Stimulated activated CD8-positive, alpha-beta memory T cell treated with anti-CD3 and anti-CD28 coated beads, Interleukin-4, amount 100 ng/mL, for 1 hour (primary cell): ENCODE results near the gene CTF1.

Experiments
- DNase-seq, 2 donors: peaks; one replicate each; pipeline ENCODE4 v3.0.0-alpha.2; 2020; ENCODE audit warnings: low read depth in 2 of 2, low spot score in 1 of 2

The CTF1 gene

DNA sequence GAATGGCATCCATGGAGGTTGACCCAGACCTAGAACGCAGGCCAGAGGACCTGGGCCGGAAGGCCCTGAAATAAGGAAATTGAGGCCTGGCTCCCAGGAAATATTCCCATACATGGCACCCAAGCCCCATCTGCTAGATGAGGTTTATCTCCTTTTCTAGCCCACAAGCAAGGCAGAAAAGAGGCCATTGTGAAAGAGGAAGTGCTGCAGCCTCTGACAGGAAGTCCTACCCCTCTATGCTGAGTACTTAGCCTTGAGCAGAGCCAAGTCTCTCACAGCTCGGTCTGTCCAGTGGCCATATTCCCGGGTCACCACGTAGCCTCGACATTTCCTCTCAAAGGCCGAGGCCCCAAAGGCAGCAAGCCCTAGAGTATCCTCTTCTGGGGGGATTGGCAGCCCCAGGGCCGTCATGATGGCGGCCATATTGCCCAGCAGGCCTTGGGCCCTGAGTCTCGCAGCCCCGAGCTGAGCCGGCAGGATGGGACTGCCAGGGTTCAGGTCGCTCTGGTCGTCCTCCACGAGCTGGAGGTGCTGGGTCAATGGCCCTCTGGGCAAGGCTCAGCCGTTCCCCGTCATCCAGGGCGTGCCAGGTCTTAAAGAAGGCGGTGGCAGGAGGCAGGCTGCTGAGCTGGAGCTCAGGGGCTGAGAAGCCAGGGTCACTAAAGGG lies 7.8 kb downstream of the CTF1 start:
- DNase-seq = no peak

DNA sequence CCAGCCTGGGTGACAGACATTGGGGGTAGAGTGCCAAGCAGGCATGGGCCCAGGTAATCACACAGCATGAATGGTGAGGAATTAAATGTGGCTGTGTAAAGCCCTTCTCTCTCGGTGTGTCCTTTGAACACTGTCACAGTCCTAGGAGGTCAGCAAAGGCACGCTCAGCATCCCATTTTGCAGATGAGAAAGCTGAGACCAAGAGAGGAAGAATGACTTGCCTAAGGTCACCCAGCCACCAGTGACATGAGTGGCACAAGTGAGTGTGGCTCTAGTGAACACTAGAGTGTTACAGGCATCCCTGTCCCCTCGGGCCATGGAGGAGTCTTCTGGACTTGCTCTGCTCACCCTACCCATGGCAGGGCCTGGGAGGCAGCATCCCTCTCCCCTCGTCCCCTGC lies 10.7 kb downstream of the CTF1 start:
- DNase-seq = no peak

DNA sequence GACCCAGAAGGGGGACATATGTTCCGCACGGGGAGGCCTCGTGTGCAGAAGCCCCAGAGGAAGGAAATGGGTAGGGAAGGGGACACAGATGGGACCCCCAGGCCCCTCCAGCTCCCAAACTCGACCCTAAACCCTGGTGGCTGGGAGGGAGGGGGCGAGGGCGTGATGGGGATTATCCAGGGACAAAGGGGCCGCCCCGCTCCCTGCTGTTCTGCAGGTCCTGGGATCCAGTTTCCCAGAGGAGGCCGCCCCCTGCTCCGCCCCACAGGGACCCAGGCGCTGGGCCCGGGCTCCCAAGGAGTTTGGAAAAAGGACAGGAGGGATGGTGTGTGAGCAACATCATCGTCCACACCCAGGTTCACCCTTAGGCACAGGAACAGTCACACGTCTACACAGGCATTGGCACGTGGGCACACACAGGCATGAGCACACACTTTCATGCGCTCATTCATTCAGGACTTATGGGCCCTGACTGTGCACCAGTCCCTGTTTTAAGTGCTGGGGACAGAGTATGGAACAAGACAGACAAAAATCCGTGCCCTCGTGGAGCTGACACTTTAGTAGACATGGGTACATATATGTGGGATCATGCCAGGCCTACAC lies 14.1 kb downstream of the CTF1 start:
- DNase-seq = no peak

DNA sequence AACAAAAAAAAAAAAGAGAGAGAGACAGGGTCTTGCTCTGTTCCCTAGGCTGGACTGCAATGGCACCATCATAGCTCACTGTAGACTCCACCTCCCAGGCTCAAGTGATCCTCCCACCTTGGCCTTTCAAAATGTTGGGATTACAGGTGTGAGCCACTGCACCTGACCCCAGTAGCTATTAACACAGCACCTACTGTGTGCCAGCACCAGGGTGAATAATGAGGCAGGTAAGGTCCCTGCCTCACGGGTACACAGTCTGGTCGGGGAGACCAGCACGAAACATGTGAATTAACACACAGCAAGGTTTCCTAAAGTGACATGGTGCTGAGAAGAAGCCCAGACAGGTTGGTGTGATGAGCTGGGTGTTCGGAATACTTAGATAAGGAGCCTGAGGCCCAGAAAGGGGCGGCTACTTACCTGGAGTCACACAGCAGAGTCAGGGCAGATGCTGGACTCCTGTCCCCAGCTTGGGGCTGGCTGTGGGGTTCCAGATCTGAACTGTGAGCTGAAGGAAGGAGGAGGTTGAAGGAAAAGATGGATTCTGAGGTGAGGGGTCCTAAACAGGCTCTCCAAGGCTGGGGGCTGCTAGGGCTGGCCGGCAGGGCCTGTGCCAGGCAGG lies 16.5 kb downstream of the CTF1 start:
- no peak for DNase-seq

DNA sequence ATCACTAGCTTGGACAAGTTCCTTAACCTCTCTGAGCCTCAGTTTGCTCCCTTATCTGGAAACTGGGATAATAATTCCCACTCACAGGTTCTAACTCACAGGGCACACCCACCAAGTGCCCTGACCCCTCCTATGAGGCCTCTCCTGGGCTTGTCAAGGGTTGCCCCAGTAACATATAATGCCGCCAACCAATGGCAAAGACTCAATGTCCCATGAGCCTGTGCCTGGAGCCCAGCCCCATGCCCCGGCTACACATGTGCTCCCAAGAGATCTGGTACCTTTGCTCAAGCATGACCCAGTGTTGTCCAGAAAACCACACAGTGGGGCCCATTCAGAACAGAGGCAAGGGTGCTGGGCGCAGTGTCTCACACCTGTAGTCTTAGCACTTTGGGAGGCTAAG lies 18.4 kb downstream of the CTF1 start:
- no peak for DNase-seq

DNA sequence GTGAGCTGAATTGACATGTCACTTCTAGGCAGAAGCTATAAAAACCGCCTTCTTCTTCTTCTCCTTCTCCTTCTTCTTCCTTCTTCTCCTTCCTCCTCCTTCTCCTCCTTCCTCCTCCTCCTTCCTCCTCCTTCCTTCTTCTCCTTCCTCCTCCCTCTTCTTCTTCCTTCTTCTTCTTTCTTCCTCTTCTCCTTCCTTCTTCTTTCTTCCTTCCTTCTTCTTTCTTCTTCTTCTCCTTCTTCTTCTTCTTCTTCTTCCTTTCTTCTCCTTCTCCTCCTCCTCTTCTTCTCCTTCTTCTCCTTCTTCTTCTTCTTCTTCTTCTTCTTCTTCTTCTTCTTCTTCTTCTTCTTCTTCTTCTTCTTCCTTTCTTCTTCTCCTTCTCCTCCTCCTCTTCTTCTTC lies 22.2 kb downstream of the CTF1 start:
- no peak for DNase-seq

DNA sequence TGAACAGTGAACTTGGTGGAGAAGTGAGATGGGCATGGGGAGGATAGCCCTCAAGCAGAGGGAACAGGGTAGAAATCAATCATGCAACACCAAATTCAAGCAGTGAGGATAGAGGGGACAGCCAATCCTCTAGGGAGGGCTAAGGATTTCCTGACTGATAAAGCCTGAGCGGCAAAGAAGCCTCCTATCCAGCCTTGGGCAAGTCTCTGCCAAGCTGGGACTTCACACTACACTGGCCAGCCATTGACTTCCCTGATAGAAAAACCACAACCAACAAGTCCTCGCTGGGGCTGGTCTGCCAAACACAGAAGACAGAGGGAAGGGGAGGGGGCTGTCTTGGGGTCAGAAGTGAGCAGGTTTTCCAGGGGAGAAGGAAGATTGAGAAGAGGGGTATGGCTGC lies 24.5 kb downstream of the CTF1 start:
- no peak for DNase-seq

DNA sequence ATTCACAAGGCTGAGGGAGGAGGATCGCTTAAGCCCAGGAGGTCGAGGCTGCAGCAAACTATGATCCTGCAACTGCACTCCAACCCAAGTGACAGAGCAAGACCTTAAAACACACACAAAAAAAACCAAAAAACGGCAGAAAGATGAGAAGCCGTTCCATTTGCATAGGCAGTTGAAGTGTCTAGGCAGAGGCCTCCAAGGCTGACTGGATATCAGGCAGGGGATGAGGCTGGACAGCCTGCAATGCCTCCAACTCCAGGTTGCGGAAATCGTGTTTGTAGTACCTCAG lies 25.0 kb downstream of the CTF1 start:
- no peak for DNase-seq

DNA sequence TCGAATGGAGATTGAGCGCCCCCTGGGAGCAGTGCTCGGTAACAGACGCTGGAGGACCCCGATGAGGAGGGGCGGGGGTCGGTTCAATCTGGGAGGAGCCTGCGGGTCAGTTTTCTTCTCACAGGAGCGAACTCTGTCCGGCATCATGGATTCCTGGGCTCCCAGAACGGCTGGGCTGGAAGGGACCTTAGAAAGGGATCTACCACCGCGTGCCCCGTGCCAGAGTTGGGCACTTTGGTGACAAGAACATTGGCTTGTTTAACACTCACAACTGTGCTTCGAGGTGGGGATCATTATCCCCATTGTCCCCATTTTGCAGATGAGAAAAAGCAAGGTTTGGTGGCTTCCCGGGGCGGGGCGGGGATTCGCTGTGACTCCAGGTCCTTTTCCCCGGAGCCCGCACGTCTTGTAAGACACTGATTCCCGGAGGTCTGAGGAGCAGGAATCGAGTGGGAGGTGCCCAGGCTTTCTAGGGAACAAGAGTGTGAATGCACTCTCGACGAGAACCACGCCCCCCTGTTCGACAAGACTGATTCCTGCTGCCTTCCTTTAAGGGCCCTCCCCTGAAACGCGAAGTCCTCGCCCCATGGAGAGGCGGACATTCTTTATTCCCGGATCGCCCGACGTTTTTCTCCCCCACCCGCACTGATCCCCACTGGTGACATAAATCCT lies 25.5 kb downstream of the CTF1 start:
- DNase-seq = peak; percentile 78 to 80

DNA sequence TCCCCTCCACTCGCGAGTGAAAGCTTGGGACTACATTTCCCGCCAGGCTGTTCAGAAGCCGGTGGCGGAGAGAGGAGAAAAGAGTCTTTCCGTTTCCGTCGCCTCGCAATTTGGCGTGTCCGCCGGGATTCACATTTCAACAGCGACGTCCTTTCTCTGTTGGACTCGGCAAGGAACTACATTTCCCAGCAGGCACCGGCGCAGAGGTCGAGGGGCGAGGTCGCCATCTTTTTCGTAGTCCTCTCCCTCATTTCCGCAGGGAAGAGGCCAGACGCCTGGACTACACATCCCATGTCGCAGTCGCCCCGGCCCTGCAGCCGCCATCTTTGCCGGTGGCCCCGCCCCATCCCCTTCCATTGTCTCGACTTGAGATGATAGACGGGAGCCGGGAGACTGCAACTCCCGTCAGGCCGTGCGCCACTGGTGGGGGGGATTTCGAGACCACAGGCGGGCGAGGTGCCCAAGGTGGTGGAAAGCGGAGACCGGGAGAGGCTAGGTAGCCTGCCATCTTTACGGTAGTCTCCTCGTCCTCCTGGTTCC lies 26.1 kb downstream of the CTF1 start:
- DNase-seq = peak; percentile 99

DNA sequence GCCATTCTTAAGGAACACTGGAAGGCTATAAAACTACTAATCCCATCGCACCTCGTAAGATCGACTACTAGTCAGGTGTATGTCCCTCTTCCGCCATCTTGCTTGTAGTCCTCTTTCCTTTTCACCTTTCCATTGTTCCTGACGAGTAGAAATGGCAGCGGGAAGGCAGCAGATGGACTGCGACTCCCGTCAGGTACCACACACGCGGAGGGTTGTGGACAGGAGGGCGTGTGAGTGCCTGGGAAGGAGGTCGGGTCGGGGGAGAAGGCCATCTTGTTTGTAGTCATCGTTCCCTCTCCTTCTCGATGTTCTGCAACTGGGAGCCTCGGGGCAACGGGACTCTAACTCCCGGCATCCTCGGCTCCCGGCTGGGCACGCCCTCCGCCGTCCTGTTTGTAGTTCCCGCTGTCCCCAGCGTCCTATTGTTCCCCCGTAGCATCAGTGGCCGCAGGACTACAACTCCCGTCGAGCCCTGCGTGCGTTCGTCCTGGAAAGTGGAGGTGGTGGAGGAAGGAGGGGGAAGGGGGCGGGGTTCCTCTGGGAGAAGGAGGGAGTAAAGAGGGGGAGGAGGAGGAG lies 26.6 kb downstream of the CTF1 start:
- DNase-seq = peak; percentile 79 to 90

DNA sequence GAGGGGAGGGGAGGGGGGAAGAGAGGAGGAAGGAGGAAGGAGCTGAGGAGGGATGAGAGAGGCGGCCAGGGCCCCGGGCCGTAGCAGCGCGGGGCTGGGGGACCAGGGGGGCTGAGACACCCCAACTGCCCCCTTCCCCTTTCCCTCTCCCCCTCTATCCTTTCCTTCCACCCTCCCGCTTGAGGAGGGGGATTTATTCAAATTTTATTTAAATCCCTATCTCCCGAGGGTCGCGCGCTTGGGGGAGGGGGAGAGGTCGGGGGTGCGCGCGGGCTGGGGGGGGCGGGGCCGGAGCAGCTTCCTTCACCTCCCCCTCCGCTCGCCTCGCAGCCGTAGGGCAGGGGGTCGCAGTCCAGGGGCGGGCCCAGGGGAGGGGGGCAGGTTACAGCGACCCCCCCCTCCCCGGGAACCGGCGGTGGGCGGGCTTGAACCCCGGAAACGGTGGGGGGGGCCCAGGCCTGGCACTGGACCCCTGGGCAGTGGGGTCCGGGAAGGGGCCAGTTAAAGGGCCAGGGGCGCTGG lies 27.2 kb downstream of the CTF1 start, which contains the start of gene FBXL19:
Gene FBXL19, plus strand, starts transcription at position 19 of the 522 bp plus-strand sequence. CDS start 2,183 bp downstream, outside the sequence.
- DNase-seq = no peak

DNA sequence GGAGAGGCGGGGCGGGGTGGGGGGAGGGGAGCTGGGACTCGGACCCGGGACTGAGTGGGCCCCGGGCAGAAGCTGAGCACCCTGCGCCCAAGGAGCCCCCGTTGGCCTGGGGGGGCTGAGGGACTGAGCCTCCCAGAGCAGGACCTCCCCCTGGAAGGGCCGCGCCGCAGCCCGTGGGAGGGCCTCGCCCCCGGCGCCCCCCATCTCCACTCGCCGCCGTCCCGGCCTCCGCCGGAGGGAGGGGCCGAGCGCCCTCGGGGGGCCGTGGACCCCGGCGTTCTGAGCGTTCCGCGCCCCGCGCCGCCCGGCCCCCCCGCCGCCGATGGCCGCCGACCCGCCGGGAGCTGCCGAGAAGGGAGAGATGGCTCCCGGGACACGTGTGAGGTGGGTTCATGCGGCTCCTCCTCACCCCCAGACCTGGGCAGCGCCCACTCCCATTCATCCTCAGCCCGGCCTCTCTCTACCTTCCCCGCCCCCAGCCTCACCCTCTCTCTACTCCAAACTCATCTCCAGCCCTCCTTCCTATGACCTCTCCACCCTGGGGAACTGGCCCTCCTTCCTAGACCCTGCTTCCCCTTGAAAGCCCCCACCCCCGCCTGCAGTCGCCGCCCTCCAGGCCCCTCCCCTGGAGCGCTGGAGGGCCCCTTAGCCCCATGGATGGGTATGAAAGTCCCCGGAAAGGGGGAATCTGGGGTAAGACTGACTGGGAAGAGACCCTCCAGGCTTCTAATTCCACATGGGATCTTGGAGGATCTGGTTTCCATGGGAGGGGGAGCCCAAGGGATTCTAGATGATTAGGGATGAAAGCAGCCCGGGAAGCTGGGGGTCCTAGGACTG lies 27.9 kb downstream of the CTF1 start:
- no peak for DNase-seq

DNA sequence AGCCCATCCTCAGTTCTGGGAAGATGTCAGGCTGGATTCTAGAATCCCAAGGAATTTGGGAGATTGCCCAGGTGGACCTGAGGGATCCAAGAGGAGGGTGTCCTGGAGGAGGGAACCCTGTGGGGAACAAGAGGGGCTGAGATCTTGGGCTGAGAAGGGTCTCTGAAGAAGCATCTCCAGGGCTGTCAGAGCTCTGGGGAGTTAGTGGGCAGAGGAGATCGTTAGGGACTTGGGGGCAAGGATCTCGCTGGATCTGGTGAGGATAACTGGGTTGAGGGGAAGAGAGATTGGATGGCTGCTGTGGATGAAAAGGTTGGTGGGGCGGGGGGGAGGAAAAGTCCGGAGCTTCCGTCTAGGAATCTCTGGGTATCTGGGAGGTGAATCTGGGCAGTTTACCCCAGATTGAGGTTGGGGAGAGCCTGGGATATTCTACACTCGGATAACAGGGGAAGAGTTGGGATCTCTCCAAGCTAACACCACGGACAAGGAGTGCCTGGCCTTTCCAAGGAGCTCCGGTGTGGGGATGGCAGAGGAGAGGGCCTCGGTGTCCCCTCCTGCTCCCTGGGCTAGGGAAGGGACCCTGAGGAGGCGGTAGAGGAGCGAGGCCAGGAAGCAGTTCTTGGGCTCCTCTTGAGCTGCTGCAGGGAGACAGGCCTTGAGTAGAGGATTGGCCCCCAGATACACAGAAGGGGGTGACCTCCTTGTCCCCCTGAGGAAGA lies 28.7 kb downstream of the CTF1 start:
- DNase-seq = no peak

DNA sequence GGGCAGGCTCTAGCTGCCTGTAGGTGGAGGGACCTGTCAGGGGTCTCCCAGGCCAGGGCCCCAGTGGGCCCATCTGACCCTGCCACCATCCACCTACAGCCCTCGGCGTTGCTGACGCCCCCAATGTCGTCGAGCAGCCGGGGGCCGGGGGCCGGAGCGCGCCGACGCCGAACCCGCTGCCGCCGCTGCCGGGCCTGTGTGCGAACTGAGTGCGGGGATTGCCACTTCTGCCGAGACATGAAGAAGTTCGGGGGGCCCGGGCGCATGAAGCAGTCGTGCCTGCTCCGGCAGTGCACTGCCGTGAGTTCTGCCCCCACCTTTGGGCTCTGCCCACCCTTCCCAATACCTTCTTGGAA lies 29.2 kb downstream of the CTF1 start:
- DNase-seq = no peak

DNA sequence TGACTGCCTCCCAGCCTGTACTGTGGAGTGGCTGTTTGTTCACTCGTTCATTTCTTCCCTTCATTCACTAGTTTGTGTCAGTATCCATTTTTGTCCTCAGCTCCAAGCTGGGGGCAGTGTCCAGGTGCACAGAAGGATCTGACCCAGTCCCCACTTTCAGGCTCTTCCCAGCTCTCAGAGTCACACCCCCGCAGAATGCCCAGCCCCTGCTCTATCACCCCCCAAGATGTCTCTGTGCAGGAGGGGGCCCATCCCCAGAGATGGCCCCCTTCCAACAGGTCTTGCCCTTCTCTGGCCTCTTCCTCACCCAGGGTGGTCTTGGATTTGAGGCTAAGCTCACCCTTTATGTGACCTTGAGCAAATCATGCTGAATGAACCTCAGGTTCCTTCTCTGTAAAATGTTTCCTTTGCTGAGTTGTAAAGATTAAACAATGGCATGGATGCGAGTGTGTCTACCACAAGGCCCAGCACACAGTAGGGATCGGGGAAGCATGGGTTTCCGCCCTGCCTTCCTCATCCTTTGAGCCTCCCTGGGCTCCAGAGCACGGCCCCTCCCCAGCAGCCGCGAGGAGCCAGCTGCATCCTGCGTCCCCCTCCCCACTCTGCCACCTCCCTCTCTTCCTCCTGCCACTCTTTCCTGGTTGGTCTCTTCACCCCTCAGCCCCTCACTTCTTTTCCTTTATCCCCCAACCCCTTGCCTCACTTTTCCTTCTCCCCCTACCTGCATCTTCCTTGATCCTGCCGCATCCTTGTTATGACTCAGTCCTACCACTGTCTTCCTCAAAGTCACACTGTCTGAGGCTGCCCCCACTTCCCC lies 29.8 kb downstream of the CTF1 start:
- DNase-seq = no peak

DNA sequence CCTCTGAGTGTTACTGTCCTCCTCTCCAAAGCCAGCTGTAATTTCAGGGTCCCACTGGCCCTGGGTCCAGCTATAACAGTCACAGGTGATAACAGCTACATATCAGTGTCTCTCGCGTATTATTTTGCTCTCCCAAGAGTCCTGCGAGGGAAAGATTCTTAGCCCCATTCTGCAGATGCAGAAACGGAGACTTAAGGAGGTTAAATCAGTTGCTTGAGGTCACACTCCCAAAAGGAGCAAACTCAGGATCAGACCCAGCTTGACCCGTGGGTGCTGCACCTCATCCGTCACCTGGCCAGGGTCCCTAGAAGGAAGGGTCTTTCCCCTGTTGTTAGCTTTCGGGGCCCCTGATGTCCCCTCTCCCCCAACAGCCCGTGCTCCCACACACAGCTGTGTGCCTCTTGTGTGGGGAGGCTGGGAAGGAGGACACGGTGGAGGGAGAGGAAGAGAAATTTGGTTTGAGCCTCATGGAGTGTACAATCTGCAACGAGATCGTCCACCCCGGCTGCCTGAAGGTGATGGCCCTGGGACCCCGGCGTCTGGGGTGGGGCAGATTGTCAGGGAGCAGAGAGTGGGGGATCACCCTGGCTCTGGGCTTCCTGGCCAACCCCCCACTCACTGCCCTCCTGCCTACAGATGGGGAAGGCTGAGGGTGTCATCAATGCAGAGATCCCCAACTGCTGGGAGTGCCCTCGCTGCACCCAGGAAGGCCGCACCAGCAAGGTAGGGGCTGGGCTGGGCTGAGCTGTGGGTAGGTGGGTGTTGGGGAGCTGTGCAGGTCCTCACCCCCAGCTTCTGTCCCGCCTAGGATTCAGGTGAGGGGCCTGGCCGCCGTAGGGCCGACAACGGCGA lies 30.7 kb downstream of the CTF1 start:
- DNase-seq = no peak

DNA sequence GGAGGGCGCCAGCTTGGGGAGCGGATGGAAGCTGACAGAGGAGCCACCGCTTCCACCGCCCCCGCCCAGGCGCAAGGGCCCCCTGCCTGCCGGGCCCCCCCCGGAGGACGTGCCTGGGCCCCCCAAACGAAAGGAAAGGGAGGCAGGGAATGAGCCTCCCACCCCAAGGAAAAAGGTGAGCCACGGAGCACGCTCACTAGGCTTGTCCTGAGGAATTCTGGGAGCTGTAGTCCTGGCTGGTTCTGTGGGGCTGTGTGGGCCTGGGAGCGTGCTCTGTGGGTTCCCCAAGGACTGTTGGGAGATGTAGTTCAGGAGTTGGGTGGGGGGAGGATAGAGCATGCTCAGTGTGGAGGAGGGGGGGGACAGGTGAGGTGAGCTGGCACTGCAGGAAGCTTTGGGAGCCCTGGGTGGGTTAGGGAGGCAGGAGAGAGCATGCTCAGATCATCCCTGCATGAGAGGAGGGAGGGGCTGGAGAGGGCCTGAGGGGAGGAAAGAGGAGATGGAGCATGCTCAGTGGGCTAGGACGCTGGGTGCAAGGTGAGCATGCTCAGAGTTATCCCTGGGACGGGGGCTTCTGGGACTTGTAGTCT lies 31.5 kb downstream of the CTF1 start:
- no peak for DNase-seq
